Hepatocyte (in vitro differentiated cells): ENCODE results near the gene AKAP13.

Source experiments
- CTCF ChIP-seq: fragments of 200-600 bp; sonication (generic); IDR thresholded peaks from 2 replicates; pipeline ENCODE4 v1.5.1; 2016; ENCODE audit warnings: antibody characterized with exemption, mild to moderate bottlenecking; ENCODE audit not compliant: poor library complexity
- EZH2 ChIP-seq: fragments of 200-600 bp; sonication (generic); IDR thresholded peaks from 2 replicates; pipeline ENCODE4 v1.6.1; 2016; ENCODE audit warnings: antibody characterized with exemption, mild to moderate bottlenecking, borderline replicate concordance

GRCh38 chr15:85542895-85543331, 162.5 kb downstream of the AKAP13 start:
- TF ChIP-seq CTCF (no peak), EZH2 (no peak)
